GM19099 (cell line): ENCODE results near the gene MED27.

Experiments used
- POLR2A ChIP-seq: IDR thresholded peaks from 3 replicates; pipeline ENCODE4 v1.6.1; 2011; ENCODE audit warnings: low read depth; ENCODE audit not compliant: insufficient read length; ENCODE audit errors: extremely low read depth

Gene MED27

GRCh38 chr9:132062806-132063205 is 16.9 kb downstream of the MED27 start:
- TF ChIP-seq POLR2A = no peak

GRCh38 chr9:132061526-132061925 is 18.1 kb downstream of the MED27 start:
- TF ChIP-seq POLR2A = no peak

GRCh38 chr9:132059361-132059760 is 20.3 kb downstream of the MED27 start:
- TF ChIP-seq POLR2A = no peak

- no peak for TF ChIP-seq POLR2A
Measured at GRCh38 chr9:132056717-132057560, 22.7 kb downstream of the MED27 start.

GRCh38 chr9:132055756-132056155 is 23.9 kb downstream of the MED27 start:
- no peak for TF ChIP-seq POLR2A

GRCh38 chr9:132054024-132054423 is 25.6 kb downstream of the MED27 start:
- TF ChIP-seq POLR2A = no peak

- no peak for TF ChIP-seq POLR2A
Measured at GRCh38 chr9:132049900-132050299, 29.8 kb downstream of the MED27 start.

GRCh38 chr9:132049323-132049882 is 30.3 kb downstream of the MED27 start:
- no peak for TF ChIP-seq POLR2A

- no peak for TF ChIP-seq POLR2A
Measured at GRCh38 chr9:132048201-132048600, 31.5 kb downstream of the MED27 start.

- no peak for TF ChIP-seq POLR2A
Measured at GRCh38 chr9:132046456-132046855, 33.2 kb downstream of the MED27 start.

GRCh38 chr9:132044176-132044875 is 35.3 kb downstream of the MED27 start:
- TF ChIP-seq POLR2A = no peak

- no peak for TF ChIP-seq POLR2A
Measured at GRCh38 chr9:132043708-132044107, 36.0 kb downstream of the MED27 start.

GRCh38 chr9:132042324-132042723 is 37.3 kb downstream of the MED27 start:
- TF ChIP-seq POLR2A = no peak

- no peak for TF ChIP-seq POLR2A
Measured at GRCh38 chr9:132041798-132042197, 37.9 kb downstream of the MED27 start.

- TF ChIP-seq POLR2A = no peak
Measured at GRCh38 chr9:132040808-132041207, 38.9 kb downstream of the MED27 start.

- TF ChIP-seq POLR2A = no peak
Measured at GRCh38 chr9:132040246-132040645, 39.4 kb downstream of the MED27 start.
